Body of pancreas (tissue), 4 donors: Measurements from ENCODE around the gene ADK. TPM values are rescaled to one million over a fixed set of nuclear protein-coding genes. Genes with fewer than 3 reads are reported as not detected.

Source experiments
- ATAC-seq: fragments of 150-250 bp; one replicate; pipeline ENCODE4 v1.9.1; 2016
- DNase-seq, 4 donors: peaks; one replicate each; pipeline ENCODE4 v3.0.0-alpha.2; 2019
- H3K27ac ChIP-seq, 4 donors: fragments of 200-600 bp; sonication (generic); 1 replicate in 3 of 4; 2 replicates in 1 of 4; pipeline versions ENCODE4 v1.5.1 to v1.6.1; 2016 to 2019; ENCODE audit warnings: mild to moderate bottlenecking in 1 of 4, mixed read lengths in 1 of 4, moderate library complexity in 1 of 4
- H3K27me3 ChIP-seq, 2 donors: fragments of 200-600 bp; sonication (generic); one replicate each; pipeline ENCODE4 v1.6.0; 2016; ENCODE audit warnings: mild to moderate bottlenecking in 1 of 2
- H3K36me3 ChIP-seq, 2 donors: fragments of 200-600 bp; sonication (generic); replicated peaks in 1 of 2; 2 replicates each; pipeline ENCODE4 v1.5.1; 2016; ENCODE audit warnings: low read depth in 2 of 2; ENCODE audit not compliant: insufficient read depth in 1 of 2
- H3K4me1 ChIP-seq: fragments of 200-600 bp; sonication (generic); one replicate; pipeline ENCODE4 v1.6.0; 2016
- H3K4me3 ChIP-seq, 2 donors: fragments of 200-600 bp; sonication (generic); 1 replicate in 1 of 2; 2 replicates in 1 of 2; pipeline ENCODE4 v1.5.1; 2016 to 2019
- H3K9me3 ChIP-seq, 3 donors: fragments of 200-600 bp; sonication (generic); 1 replicate in 2 of 3; 2 replicates in 1 of 3; pipeline ENCODE4 v1.5.1; 2016
- CTCF ChIP-seq, 7 experiments: fragments of 450-650 bp in 4 of 7; fragments of 200-600 bp in 3 of 7; sonication (generic) in 3 of 7; IDR thresholded peaks; one replicate each; pipeline ENCODE4 v1.5.1; 2016 to 2019; ENCODE audit warnings: antibody characterized with exemption in 7 of 7
- POLR2A ChIP-seq, 3 donors: fragments of 450-650 bp; IDR thresholded peaks; one replicate each; pipeline ENCODE4 v1.6.1; 2016; ENCODE audit warnings: antibody characterized with exemption in 3 of 3, mild to moderate bottlenecking in 2 of 3
- WGBS, 2 donors: methylation state at CpG; one replicate each; pipeline ENCODE4 v1.1.5; 2017; 5-methylcytosine and 5-hydroxymethylcytosine counted together
- intact Hi-C: fragments of 100-400 bp; cut with DNase I; formaldehyde crosslinking; loops from one replicate; pipeline ENCODE4 v1.15.1; 2023
- total RNA-seq, 2 donors: library from RNA; depleted of rRNA; stranded (reverse); fragments of >200 nt; gene quantifications; one replicate each; pipeline ENCODE4 v1.1.0, GENCODE V29; 2016

ADK gene
- total RNA-seq, 2 donors from 2014 or later, result 12.9 to 18.7 TPM

GRCh38 chr10:74223755-74224529, 72.9 kb downstream of the ADK start:
- Histone ChIP-seq H3K27ac (no peak overlapping the region), H3K27me3 (no peaks in the 10 kb centered on the region), H3K4me3 (no peak overlapping the region), H3K9me3 (no peaks in the 10 kb centered on the region), H3K4me1 (no peaks in the 10 kb centered on the region), H3K36me3 (no peaks in the 10 kb centered on the region)
- 70 to 78% methylated on average over 9 of the region's 9 CpGs for WGBS, 2 donors
- intact Hi-C loops, result no loop called here
- TF ChIP-seq CTCF (IDR thresholded peaks at IDR 0.05), result no peak
- TF ChIP-seq POLR2A (IDR thresholded peaks at IDR 0.05), result no peak
- no peak for ATAC-seq
- DNase-seq, result no peak

- Histone ChIP-seq H3K36me3 (no peaks in the 10 kb centered on the region), H3K4me1 (peaks cover 5% of the 10 kb centered on the region), H3K4me3 (no peak overlapping the region), H3K27ac (peak overlapping the region in 1 of 4 donors; percentile 55), H3K27me3 (no peaks in the 10 kb centered on the region), H3K9me3 (no peaks in the 10 kb centered on the region)
- DNase-seq (no peak), ATAC-seq (no peak)
- 65 to 79% methylated on average over 3 of the region's 3 CpGs for WGBS, 2 donors
- TF ChIP-seq POLR2A (IDR thresholded peaks at IDR 0.05), result no peak
- no peak for TF ChIP-seq CTCF (IDR thresholded peaks at IDR 0.05)
- intact Hi-C loops, result no loop called here
These were observed 76.8 kb downstream of the ADK start for GRCh38 chr10:74227697-74228424.

GRCh38 chr10:74231375-74231774, 80.4 kb downstream of the ADK start:
- peak in 1 of 4 donors; percentile 37 for DNase-seq
- TF ChIP-seq POLR2A (IDR thresholded peaks at IDR 0.05) (no peak), CTCF (IDR thresholded peaks at IDR 0.05) (no peak)
- 79 to 86% methylated on average over 2 of the region's 2 CpGs for WGBS, 2 donors
- H3K4me1 ChIP-seq, result peaks cover 5% of the 10 kb centered on the region
- H3K36me3 ChIP-seq, result no peaks in the 10 kb centered on the region
- no peaks in the 10 kb centered on the region for H3K27me3 ChIP-seq
- no peaks in the 10 kb centered on the region for H3K9me3 ChIP-seq
- no peak overlapping the region for H3K27ac ChIP-seq
- ATAC-seq, result no peak
- no peak overlapping the region for H3K4me3 ChIP-seq
- intact Hi-C loops, result no loop called here

GRCh38 chr10:74233281-74233680, 82.3 kb downstream of the ADK start:
- Histone ChIP-seq H3K27ac (no peak overlapping the region), H3K4me3 (no peak overlapping the region), H3K36me3 (no peaks in the 10 kb centered on the region), H3K4me1 (peaks cover 5% of the 10 kb centered on the region), H3K27me3 (no peaks in the 10 kb centered on the region), H3K9me3 (no peaks in the 10 kb centered on the region)
- no peak for DNase-seq
- TF ChIP-seq CTCF (IDR thresholded peaks at IDR 0.05) (no peak), POLR2A (IDR thresholded peaks at IDR 0.05) (no peak)
- intact Hi-C loops, result no loop called here
- 88 to 90% methylated on average over 4 of the region's 4 CpGs for WGBS, 2 donors
- ATAC-seq, result no peak
